Measurements from ENCODE around the gene PACS1. TPM values are rescaled to one million over a fixed set of nuclear protein-coding genes. Genes with fewer than 3 reads are reported as not detected.

Gene PACS1
- total and polyA plus RNA-seq, 2 donors = 9.2 to 29.5 TPM

GRCh38 chr11:66139817-66140404 is 69.8 kb downstream of the PACS1 start:
- no peaks in the 10 kb centered on the region for H3K9me3 ChIP-seq (ENCODE audit: control insufficient read depth in 2 of 2, insufficient read depth in 1 of 2, low read length in 1 of 2)
- no peak overlapping the region for H3K4me3 ChIP-seq (ENCODE audit: low read length in 2 of 2)
- no peak overlapping the region for H3K27ac ChIP-seq (ENCODE audit: low read depth in 1 of 2, low read length in 1 of 2)
- 96% methylated on average over 7 of the region's 7 CpGs for WGBS
- no peak for DNase-seq (ENCODE audit: low read depth in 6 of 9, low spot score in 9 of 9)
- no peaks in the 10 kb centered on the region for H3K36me3 ChIP-seq (ENCODE audit: control insufficient read depth in 2 of 2, insufficient read depth in 2 of 2, low read length in 1 of 2)
- no peaks in the 10 kb centered on the region for H3K27me3 ChIP-seq (ENCODE audit: control insufficient read depth in 2 of 2, insufficient read depth in 1 of 2, low read length in 1 of 2)
- H3K4me1 ChIP-seq (ENCODE audit: control insufficient read depth in 2 of 2, insufficient read depth in 2 of 2, low read length in 2 of 2) = peaks cover 0 to 3% of the 10 kb centered on the region in 2 donors

- Histone ChIP-seq H3K36me3 (ENCODE audit: control insufficient read depth in 2 of 2, insufficient read depth in 2 of 2, low read length in 1 of 2) (no peaks in the 10 kb centered on the region), H3K4me1 (ENCODE audit: control insufficient read depth in 2 of 2, insufficient read depth in 2 of 2, low read length in 2 of 2) (peaks cover 5 to 10% of the 10 kb centered on the region in 2 donors), H3K9me3 (ENCODE audit: control insufficient read depth in 2 of 2, insufficient read depth in 1 of 2, low read length in 1 of 2) (peaks cover 0 to 5% of the 10 kb centered on the region in 2 donors), H3K27ac (ENCODE audit: low read depth in 1 of 2, low read length in 1 of 2) (peak overlapping the region in 1 of 2 donors; percentile 13), H3K4me3 (ENCODE audit: low read length in 2 of 2) (no peak overlapping the region), H3K27me3 (ENCODE audit: control insufficient read depth in 2 of 2, insufficient read depth in 1 of 2, low read length in 1 of 2) (no peaks in the 10 kb centered on the region)
- DNase-seq (ENCODE audit: low read depth in 6 of 9, low spot score in 9 of 9) = no peak
- WGBS = 93% methylated on average over 12 of the region's 12 CpGs
These were observed 72.5 kb downstream of the PACS1 start for GRCh38 chr11:66142370-66143263.

- no peak overlapping the region for H3K27ac ChIP-seq (ENCODE audit: low read depth in 1 of 2, low read length in 1 of 2)
These were observed 73.1 kb downstream of the PACS1 start for GRCh38 chr11:66143264-66143566.

GRCh38 chr11:66143996-66144678 is 74.1 kb downstream of the PACS1 start:
- Histone ChIP-seq H3K4me1 (ENCODE audit: control insufficient read depth in 2 of 2, insufficient read depth in 2 of 2, low read length in 2 of 2) (peaks cover 5 to 10% of the 10 kb centered on the region in 2 donors), H3K36me3 (ENCODE audit: control insufficient read depth in 2 of 2, insufficient read depth in 2 of 2, low read length in 1 of 2) (no peaks in the 10 kb centered on the region), H3K27me3 (ENCODE audit: control insufficient read depth in 2 of 2, insufficient read depth in 1 of 2, low read length in 1 of 2) (no peaks in the 10 kb centered on the region), H3K9me3 (ENCODE audit: control insufficient read depth in 2 of 2, insufficient read depth in 1 of 2, low read length in 1 of 2) (peaks cover 0 to 5% of the 10 kb centered on the region in 2 donors), H3K4me3 (ENCODE audit: low read length in 2 of 2) (no peak overlapping the region), H3K27ac (ENCODE audit: low read depth in 1 of 2, low read length in 1 of 2) (no peak overlapping the region)
- DNase-seq (ENCODE audit: low read depth in 6 of 9, low spot score in 9 of 9) = no peak
- 98% methylated on average over 5 of the region's 5 CpGs for WGBS

More at GRCh38 chr11:66143264-66143566, 73.1 kb downstream of the PACS1 start:
- WGBS = 97% methylated on average over 3 of the region's 3 CpGs
- Histone ChIP-seq H3K36me3 (ENCODE audit: control insufficient read depth in 2 of 2, insufficient read depth in 2 of 2, low read length in 1 of 2) (no peaks in the 10 kb centered on the region), H3K4me3 (ENCODE audit: low read length in 2 of 2) (no peak overlapping the region), H3K27me3 (ENCODE audit: control insufficient read depth in 2 of 2, insufficient read depth in 1 of 2, low read length in 1 of 2) (no peaks in the 10 kb centered on the region), H3K4me1 (ENCODE audit: control insufficient read depth in 2 of 2, insufficient read depth in 2 of 2, low read length in 2 of 2) (peaks cover 5 to 10% of the 10 kb centered on the region in 2 donors), H3K9me3 (ENCODE audit: control insufficient read depth in 2 of 2, insufficient read depth in 1 of 2, low read length in 1 of 2) (peaks cover 0 to 5% of the 10 kb centered on the region in 2 donors)
- DNase-seq (ENCODE audit: low read depth in 6 of 9, low spot score in 9 of 9) = no peak

GRCh38 chr11:66146074-66146473 is 76.0 kb downstream of the PACS1 start:
- DNase-seq (ENCODE audit: low read depth in 6 of 9, low spot score in 9 of 9) = no peak
- peaks cover 0 to 5% of the 10 kb centered on the region in 2 donors for H3K9me3 ChIP-seq (ENCODE audit: control insufficient read depth in 2 of 2, insufficient read depth in 1 of 2, low read length in 1 of 2)
- no peaks in the 10 kb centered on the region for H3K27me3 ChIP-seq (ENCODE audit: control insufficient read depth in 2 of 2, insufficient read depth in 1 of 2, low read length in 1 of 2)
- no peaks in the 10 kb centered on the region for H3K36me3 ChIP-seq (ENCODE audit: control insufficient read depth in 2 of 2, insufficient read depth in 2 of 2, low read length in 1 of 2)
- no peak overlapping the region for H3K4me3 ChIP-seq (ENCODE audit: low read length in 2 of 2)
- H3K27ac ChIP-seq (ENCODE audit: low read depth in 1 of 2, low read length in 1 of 2) = no peak overlapping the region
- peaks cover 5 to 10% of the 10 kb centered on the region in 2 donors for H3K4me1 ChIP-seq (ENCODE audit: control insufficient read depth in 2 of 2, insufficient read depth in 2 of 2, low read length in 2 of 2)

GRCh38 chr11:66146940-66147339 is 76.9 kb downstream of the PACS1 start:
- H3K36me3 ChIP-seq (ENCODE audit: control insufficient read depth in 2 of 2, insufficient read depth in 2 of 2, low read length in 1 of 2) = no peaks in the 10 kb centered on the region
- WGBS = 99% methylated on average over 5 of the region's 5 CpGs
- peaks cover 5 to 18% of the 10 kb centered on the region in 2 donors for H3K4me1 ChIP-seq (ENCODE audit: control insufficient read depth in 2 of 2, insufficient read depth in 2 of 2, low read length in 2 of 2)
- H3K9me3 ChIP-seq (ENCODE audit: control insufficient read depth in 2 of 2, insufficient read depth in 1 of 2, low read length in 1 of 2) = peaks cover 0 to 7% of the 10 kb centered on the region in 2 donors
- no peak for DNase-seq (ENCODE audit: low read depth in 6 of 9, low spot score in 9 of 9)
- H3K4me3 ChIP-seq (ENCODE audit: low read length in 2 of 2) = no peak overlapping the region
- no peaks in the 10 kb centered on the region for H3K27me3 ChIP-seq (ENCODE audit: control insufficient read depth in 2 of 2, insufficient read depth in 1 of 2, low read length in 1 of 2)
- H3K27ac ChIP-seq (ENCODE audit: low read depth in 1 of 2, low read length in 1 of 2) = no peak overlapping the region

- peaks cover 0 to 9% of the 10 kb centered on the region in 2 donors for H3K9me3 ChIP-seq (ENCODE audit: control insufficient read depth in 2 of 2, insufficient read depth in 1 of 2, low read length in 1 of 2)
- no peak overlapping the region for H3K4me3 ChIP-seq (ENCODE audit: low read length in 2 of 2)
- H3K4me1 ChIP-seq (ENCODE audit: control insufficient read depth in 2 of 2, insufficient read depth in 2 of 2, low read length in 2 of 2) = peaks cover 7 to 14% of the 10 kb centered on the region in 2 donors
- H3K27ac ChIP-seq (ENCODE audit: low read depth in 1 of 2, low read length in 1 of 2) = peak overlapping the region in 1 of 2 donors; percentile 15
- DNase-seq (ENCODE audit: low read depth in 6 of 9, low spot score in 9 of 9) = no peak
- WGBS = 25% methylated on average over 2 of the region's 2 CpGs
- no peaks in the 10 kb centered on the region for H3K27me3 ChIP-seq (ENCODE audit: control insufficient read depth in 2 of 2, insufficient read depth in 1 of 2, low read length in 1 of 2)
- H3K36me3 ChIP-seq (ENCODE audit: control insufficient read depth in 2 of 2, insufficient read depth in 2 of 2, low read length in 1 of 2) = no peaks in the 10 kb centered on the region
These were observed 80.1 kb downstream of the PACS1 start for GRCh38 chr11:66150140-66150539.

- peaks cover 0 to 9% of the 10 kb centered on the region in 2 donors for H3K9me3 ChIP-seq (ENCODE audit: control insufficient read depth in 2 of 2, insufficient read depth in 1 of 2, low read length in 1 of 2)
- H3K27me3 ChIP-seq (ENCODE audit: control insufficient read depth in 2 of 2, insufficient read depth in 1 of 2, low read length in 1 of 2) = no peaks in the 10 kb centered on the region
- no peak overlapping the region for H3K4me3 ChIP-seq (ENCODE audit: low read length in 2 of 2)
- peak overlapping the region in 1 of 2 donors; percentile 15 for H3K27ac ChIP-seq (ENCODE audit: low read depth in 1 of 2, low read length in 1 of 2)
- H3K36me3 ChIP-seq (ENCODE audit: control insufficient read depth in 2 of 2, insufficient read depth in 2 of 2, low read length in 1 of 2) = no peaks in the 10 kb centered on the region
- DNase-seq (ENCODE audit: low read depth in 6 of 9, low spot score in 9 of 9) = no peak
- H3K4me1 ChIP-seq (ENCODE audit: control insufficient read depth in 2 of 2, insufficient read depth in 2 of 2, low read length in 2 of 2) = peaks cover 2 to 9% of the 10 kb centered on the region in 2 donors
These were observed 80.7 kb downstream of the PACS1 start for GRCh38 chr11:66150725-66151124.

- peaks cover 2 to 9% of the 10 kb centered on the region in 2 donors for H3K4me1 ChIP-seq (ENCODE audit: control insufficient read depth in 2 of 2, insufficient read depth in 2 of 2, low read length in 2 of 2)
- peaks cover 0 to 9% of the 10 kb centered on the region in 2 donors for H3K9me3 ChIP-seq (ENCODE audit: control insufficient read depth in 2 of 2, insufficient read depth in 1 of 2, low read length in 1 of 2)
- 83% methylated on average over 4 of the region's 4 CpGs for WGBS
- DNase-seq (ENCODE audit: low read depth in 6 of 9, low spot score in 9 of 9) = no peak
- no peaks in the 10 kb centered on the region for H3K36me3 ChIP-seq (ENCODE audit: control insufficient read depth in 2 of 2, insufficient read depth in 2 of 2, low read length in 1 of 2)
- peak overlapping the region in 1 of 2 donors; percentile 50 for H3K27ac ChIP-seq (ENCODE audit: low read depth in 1 of 2, low read length in 1 of 2)
- no peak overlapping the region for H3K4me3 ChIP-seq (ENCODE audit: low read length in 2 of 2)
- H3K27me3 ChIP-seq (ENCODE audit: control insufficient read depth in 2 of 2, insufficient read depth in 1 of 2, low read length in 1 of 2) = no peaks in the 10 kb centered on the region
These were observed 81.2 kb downstream of the PACS1 start for GRCh38 chr11:66151273-66151672.

Measured in thymus (tissue), 11 donors.